Activated CD8-positive, alpha-beta memory T cell treated with anti-CD3 and anti-CD28 coated beads, Interleukin-2, amount 50 U/mL, for 4 hours (primary cell): ENCODE data around the gene CRYGC.
A peak's percentile ranks its signal among the peaks of the same experiment; 100 is the strongest.
"Not testable (repeated sequence)": the region's sequence is repeated elsewhere in the genome, so short reads cannot be mapped to it uniquely, and the experiment has no call there.

Source experiments
- DNase-seq: peaks from one replicate; pipeline ENCODE4 v3.0.0-alpha.2; 2020

Gene CRYGC

GRCh38 chr2:208129744-208130711, at the start of gene CRYGC:
Gene CRYGC, minus strand, starts transcription at chr2:208129828. Its CDS starts 36 bp downstream, at chr2:208129792.
- no peak for DNase-seq

DNA sequence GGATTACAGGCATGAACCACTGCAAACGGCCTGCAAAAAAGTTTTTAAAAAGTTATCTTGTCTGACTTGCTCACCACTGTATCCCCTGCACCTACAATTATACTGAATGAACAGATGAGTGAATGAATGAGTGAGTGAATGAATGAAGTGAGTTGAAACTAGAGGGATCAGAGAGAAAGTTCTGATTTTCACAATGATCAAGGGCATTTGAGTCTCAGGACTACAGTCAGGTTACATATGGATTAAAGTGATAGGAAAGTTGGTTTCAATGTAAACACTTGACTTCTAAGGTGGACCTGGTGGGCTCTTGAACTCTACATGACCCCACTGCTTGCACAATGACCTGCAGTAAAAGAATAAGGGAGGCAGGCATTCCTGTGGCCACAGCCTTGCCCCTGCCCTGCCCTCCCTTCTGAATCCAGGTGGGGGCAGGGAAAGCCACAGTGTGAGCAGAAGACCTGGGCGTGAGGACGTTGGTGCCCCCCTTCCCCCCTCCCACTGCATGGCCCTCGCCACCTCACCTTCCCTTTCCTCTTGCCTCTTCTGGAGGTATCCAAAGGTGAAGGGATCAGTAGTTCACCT, 49.5 kb upstream of the CRYGC start:
- no peak for DNase-seq

- no peak for DNase-seq
Measured at GRCh38 chr2:208175840-208176153, 46.2 kb upstream of the CRYGC start.

DNA sequence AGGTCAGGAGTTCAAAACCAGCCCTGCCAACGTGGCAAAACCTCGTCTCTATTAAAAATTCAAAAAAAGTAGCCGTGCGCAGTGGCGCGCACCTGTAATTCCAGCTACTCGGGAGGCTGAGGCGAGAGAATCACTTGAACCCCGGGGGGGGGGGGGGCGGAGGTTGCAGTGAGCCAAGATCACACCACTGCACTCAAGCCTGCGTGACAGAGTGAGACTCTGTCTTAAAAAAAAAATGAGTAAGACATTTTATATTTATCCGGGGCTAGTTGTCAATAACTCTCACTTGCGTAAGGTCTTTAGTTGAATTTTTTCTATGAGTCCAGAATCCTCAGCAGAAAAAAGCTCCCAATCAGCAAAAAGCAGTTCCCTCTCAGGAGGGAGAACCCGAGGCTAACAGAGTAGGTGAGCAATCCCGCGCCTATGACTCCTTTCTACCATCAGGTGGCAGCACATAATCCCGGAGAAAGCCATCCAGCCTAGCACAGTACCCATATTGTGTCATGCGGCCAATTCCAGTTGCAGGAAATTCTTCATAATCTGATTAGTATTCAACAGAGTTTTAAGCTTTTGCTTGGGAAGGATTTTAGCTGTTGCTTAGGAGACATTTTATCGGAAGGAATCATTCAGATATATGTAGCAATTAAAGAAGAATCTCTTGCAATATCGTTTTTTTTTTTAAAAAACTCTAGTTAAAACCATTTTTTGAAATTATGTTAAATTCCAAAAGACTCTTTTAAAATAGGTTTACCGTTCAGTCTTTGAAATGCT, 45.6 kb upstream of the CRYGC start:
- peak; percentile 56 for DNase-seq

DNA sequence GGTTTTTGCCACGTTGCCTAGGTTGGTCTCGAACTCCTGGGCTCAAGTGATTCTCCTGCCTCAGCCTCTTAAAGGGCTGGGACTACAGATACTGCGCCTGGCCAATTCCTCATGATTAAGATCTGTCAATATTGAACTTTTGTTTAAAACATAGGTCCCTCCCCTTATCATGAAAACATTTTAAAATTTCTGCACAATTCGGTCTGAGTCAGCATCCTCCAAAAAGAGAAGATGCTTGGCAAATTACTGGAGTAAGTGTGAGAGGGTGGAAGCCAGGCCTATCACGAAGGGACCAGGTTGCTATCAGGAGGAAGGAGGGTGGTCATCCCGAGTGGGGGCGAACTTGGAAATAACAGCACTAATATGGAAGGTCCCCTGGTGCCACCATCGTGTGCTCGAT, 44.5 kb upstream of the CRYGC start:
- DNase-seq, result no peak

GRCh38 chr2:208172125-208172524, 42.5 kb upstream of the CRYGC start:
- DNase-seq, result no peak

DNA sequence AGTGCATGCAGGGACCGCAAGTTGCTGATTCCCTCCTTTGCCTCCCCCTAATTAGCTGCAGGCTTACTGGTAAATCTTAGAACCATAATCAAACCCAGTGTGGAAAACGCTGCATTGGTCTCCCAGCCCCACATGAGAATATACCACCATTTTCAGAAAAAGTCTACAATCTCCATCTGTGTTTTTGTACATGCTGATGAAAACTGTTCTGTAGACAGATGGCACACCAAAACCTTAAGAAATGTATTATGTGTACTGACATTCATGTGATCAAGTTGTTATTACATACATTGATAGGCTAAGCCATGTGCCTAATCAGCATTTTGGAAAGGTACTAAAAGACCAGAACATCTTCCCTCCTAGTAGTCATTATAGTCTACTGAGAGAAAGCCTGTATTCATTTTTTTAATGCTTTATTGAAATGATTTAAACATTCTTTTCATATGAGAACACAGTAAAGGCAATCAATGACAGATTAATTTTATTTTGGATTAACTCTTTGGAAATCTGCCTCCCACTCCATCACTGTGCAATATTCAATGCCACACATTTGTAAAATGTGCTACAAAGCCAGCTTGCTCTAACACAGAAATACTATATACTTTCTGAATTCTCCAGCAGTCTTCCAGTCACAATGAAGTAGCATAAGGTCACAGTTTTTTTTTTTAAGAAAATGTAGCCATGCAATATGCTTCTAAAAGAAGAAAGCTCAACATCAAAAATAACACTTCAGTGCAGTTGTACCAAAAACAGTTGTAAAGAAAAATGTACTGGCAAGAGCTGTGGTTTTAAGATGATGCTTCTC, 35.5 kb upstream of the CRYGC start:
- DNase-seq, result no peak

DNA sequence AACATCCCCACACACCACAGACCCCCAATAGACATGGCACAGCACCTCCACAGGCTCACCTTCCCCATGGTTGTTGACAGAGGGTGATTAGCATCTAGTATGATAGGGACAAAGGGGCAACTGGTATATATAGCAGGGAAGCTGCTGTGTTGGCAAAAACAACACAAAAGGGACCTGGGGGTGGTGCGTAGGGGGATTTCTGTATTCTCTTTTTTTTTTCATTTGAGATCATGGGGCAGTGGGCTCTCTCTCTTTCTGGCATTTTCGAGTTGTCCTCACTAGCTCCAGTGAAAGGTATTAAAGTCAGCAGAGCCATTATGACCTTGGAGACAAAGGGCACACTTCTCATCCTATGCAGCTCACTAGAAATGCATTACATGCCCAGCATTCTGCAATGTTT, 33.9 kb upstream of the CRYGC start, which contains the start of gene CRYGA:
TSS of gene CRYGA (minus strand) at position 101 of the 400 bp plus-strand sequence. CDS start at position 68, 33 bp downstream.
- DNase-seq, result no peak

- no peak for DNase-seq
Measured at GRCh38 chr2:208156439-208156838, 26.8 kb upstream of the CRYGC start.

- DNase-seq, result no peak
Measured at GRCh38 chr2:208153156-208153555, 23.5 kb upstream of the CRYGC start.

DNA sequence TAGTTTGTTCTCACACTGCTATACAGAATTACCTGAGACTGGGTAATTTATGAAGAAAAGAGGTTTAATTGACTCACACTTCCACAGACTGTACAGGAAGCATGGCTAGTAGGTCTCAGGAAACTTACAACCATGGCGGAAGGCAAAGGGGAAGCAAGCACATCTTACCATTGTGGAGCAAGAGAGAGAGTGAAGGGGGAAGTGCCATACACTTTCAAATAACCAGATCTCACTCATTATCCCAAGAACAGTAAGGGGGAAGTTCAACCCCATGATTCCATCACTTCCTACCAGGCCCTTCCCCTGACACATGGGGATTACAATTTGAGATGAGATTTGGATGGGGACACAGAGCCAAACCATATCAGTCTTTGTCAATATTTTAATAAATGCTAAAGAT, 21.3 kb upstream of the CRYGC start:
- no peak for DNase-seq

DNA sequence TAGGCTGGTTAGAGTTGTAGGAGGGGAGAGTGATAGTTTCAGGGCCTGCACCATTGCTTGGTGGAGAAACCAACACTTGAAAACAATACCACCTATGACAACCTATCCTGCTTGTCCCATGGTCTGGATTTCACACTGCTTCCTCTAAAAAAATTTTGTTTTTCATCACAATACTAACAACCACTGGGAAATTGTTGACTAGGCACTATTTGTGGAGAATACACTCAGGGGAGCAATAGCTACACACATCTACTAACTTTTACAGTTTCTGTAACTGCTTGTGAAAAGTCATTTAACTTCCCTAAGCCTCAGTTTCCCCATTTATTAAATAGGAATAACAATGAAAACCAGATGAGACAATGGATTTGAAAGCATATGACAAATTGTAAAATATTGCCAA, 20.5 kb upstream of the CRYGC start:
- no peak for DNase-seq

DNA sequence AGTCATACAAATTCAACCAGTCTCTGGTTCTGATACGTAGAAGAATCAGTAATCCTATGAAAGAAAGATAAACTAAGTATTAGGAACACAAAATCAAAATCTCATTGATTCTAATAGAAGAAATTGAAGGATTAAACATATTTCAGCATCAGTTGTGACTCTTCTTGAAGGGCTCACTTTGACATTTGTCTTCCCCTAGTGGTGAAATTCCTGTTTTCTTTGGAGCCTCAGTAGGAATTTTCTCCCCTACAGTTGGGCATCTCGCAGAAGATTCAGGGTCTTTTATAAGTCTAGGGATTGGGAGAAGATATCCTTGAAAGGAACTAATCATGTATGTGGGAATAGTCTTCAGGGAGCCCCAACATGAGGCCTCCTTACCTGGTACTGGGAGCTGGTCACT, 19.2 kb upstream of the CRYGC start:
- no peak for DNase-seq

GRCh38 chr2:208147759-208148158, 18.1 kb upstream of the CRYGC start:
- no peak for DNase-seq

DNA sequence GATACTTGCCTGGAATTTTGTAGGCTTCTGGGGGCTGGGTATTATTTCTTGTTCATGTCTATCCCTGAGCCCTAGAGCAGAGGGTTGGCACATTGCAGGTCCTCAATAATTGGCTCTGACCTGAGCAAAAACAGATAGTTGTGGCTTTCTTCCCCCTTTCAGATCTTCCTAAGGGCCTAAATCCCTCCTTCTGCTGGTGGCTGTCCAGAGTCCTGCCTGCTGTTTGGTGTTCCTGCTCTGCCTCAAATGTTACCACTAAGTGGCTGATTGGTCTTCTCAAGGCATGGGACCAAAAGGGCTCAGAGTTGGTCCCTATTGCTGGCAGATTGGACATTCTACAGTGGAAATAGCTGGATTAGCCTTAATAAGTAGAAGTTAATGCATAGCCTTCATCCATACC, 17.4 kb upstream of the CRYGC start:
- no peak for DNase-seq

DNA sequence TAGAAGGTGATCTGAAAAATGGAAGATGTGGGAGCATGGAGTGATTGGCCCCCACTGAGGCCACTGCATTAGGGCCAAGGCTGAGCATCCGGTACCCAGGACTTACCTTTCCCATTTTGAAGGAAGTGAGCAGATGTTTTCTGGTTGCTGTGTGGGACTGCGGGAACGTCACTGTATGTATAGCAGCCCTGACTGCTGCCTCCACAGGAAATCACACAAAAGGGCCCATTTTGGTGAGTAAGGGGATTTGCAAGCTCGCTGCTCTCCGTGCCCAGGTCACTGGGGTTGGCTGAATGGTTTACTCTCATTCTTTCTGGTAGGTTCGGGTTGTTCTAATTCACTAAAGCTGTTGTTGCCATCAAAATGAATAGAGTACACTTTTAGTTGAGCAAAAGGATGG, 16.4 kb upstream of the CRYGC start, which contains the start of gene CRYGB:
TSS of gene CRYGB (minus strand) at position 153 of the 400 bp plus-strand sequence. CDS start at position 115, 38 bp downstream.
- DNase-seq, result no peak

DNA sequence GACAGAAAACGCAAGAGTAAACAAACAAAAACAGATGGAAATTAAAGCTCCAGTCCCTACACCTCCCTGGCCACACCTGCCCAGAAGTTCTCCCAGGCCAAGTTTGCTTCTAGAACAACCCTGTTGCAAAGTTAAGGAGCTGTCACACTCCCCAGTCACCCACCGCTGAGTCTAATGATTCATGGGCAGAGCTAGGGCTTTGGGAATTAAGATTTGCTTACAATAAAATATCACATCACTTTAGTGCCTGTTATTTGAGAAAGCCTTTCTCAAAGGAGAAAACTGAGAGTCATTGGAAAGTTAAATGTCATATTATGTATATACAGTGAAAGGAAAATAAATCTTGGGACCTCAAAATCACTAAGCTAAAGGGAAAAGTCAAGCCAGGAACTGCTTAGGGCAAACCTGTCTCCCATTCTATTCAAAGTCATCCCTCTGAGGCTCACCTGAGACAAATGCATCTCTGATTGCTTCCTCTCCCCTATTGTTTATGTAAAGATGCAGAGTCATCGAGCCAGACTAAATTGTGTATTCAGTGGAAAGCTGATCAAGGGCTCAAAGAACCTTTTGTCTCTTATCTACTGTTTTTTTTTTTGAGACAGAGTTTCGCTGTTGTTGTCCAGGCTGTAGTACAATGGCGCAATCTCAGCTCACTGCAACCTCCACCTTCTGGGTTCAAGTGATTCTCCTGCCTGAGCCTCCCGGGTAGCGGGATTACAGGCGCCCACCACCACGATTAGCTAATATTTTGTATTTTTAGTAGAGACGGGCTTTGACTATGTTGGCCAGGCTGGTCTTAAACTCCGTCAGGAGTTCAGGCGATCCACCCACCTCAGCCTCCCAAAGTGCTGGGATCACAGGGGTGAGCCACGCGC, 13.5 kb upstream of the CRYGC start:
- DNase-seq, result no peak

DNA sequence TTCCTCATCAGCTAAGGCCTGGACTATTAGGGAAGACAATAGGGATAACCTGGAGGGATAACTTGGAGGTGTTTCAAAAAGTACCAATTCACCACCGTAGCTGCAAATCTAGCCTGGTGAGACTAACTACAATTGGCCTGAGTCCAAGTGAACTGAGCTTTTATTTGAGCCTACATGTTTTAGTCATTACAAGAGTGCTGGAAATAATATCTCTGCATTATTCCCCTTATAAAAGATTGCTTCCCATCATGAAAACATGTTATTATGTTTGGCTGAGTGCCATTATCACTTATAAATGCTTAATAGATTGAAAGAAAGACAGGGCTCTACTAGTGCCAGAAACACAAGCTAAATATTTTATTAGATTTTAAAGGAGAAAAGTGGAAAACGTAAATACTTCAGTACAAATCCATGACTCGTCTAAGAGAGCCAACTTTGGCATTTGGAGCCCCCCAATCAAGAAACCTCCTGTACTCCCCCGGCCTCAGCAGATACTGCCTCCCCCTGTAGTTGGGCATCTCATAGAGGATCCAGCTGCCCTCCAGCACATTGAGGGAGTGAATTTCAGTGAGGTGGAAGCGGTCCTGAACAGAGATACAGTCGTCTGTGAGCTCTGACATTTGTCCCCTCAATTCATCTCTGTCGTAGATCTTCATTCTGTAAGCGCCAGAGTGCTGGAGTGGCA, 12.8 kb upstream of the CRYGC start:
- DNase-seq, result no peak

DNA sequence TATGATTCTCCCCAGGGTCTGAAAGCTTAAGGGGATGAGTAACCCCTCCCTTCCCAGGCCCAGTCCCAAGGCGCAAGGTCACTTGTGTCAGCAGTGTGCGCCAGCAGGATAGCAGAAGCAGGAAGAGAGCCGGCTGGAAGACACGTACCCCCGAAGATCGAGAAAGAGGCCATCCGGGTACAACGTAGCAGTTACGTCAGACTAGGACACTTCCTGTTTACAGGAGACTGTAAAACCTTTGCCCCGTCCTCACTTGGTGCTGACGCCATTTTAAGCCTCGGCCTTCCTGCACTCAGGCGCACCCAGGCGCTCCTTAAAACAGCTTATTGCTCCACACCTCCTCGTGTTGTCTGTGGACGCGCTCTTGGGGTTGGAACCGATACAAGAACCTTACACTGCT, 9.8 kb upstream of the CRYGC start:
- DNase-seq, result no peak

GRCh38 chr2:208138334-208138733, 8.7 kb upstream of the CRYGC start:
- DNase-seq, result not testable (repeated sequence)

- DNase-seq, result no peak
Measured at GRCh38 chr2:208136716-208137094, 7.1 kb upstream of the CRYGC start.
